GM12873 (cell line): Measurements from ENCODE around the gene TSPAN18.

Experiments
- TF ChIP-seq, protein P1 (sequence below): IDR thresholded peaks from 2 replicates; pipeline ENCODE4 v1.5.1; 2012; ENCODE audit warnings: low read depth, mild to moderate bottlenecking, moderate library complexity, low read length, control low read depth; ENCODE audit not compliant: insufficient read depth; ENCODE audit errors: missing control alignments

The TSPAN18 gene

DNA sequence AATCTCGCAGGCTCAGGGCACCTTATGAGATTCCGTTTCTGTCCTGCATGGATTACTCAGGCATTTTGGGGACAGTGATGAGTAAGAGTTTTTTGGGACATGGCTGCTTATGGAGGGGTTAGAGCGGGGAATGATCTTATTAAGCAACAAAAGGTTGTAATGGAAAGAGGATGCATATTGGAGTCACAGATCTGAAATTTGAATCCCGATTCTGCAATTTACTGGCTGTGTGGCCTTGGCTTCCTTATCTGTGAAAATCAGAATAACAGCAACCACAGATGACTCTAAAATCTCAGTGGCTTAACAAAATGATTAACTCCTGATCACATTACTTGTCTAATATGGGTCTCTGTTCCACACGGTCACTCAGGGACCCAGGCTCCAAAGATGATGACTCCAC lies 5.8 kb downstream of the TSPAN18 start:
- TF ChIP-seq, protein P1, sequence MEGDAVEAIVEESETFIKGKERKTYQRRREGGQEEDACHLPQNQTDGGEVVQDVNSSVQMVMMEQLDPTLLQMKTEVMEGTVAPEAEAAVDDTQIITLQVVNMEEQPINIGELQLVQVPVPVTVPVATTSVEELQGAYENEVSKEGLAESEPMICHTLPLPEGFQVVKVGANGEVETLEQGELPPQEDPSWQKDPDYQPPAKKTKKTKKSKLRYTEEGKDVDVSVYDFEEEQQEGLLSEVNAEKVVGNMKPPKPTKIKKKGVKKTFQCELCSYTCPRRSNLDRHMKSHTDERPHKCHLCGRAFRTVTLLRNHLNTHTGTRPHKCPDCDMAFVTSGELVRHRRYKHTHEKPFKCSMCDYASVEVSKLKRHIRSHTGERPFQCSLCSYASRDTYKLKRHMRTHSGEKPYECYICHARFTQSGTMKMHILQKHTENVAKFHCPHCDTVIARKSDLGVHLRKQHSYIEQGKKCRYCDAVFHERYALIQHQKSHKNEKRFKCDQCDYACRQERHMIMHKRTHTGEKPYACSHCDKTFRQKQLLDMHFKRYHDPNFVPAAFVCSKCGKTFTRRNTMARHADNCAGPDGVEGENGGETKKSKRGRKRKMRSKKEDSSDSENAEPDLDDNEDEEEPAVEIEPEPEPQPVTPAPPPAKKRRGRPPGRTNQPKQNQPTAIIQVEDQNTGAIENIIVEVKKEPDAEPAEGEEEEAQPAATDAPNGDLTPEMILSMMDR: no peak

DNA sequence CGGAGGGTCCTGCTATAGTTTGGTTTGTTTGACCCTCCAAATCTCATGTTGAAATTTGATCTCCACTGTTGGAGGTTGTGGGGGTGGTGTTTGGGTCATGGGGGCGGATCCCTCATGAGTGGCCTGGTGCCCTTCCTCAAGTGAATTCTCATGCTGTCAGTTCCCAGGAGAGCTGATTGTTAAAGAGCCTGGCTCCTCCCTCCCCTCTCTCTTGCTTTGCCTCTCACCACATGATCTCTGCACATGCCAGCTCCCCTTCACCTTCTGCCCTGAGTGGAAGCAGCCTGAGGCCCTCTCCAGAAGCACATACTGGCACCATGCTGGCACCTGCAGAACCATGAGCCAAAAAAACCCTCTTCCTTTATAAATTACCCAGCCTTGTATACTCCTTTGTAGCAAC lies 7.1 kb downstream of the TSPAN18 start:
- TF ChIP-seq, protein P1: no peak

DNA sequence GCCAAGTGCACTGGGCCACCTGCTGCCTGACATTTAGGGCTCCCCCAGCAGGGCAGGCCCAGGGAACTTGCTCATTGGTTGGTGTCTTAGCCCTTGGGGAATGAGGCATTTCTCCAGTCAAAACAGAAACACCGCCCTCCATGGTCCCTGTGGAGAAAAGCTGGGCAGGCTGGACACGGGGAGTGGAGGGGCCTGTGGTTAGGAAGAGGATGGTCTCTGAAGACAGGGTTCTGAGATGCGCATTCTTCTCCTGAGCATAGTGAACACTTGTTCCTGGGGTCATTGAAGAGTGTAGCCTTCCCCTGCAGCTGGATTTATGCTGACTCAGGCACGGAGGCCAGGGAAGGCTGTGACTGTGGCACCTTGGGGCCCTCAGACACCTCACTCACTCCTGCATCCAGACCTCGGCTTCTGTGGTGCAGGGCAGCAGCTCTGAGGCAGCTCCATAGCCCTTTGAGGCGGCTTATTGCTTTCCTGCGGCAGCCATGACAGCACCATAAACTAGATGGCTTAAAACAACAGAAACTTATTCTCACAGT lies 8.2 kb downstream of the TSPAN18 start:
- TF ChIP-seq, protein P1: no peak

DNA sequence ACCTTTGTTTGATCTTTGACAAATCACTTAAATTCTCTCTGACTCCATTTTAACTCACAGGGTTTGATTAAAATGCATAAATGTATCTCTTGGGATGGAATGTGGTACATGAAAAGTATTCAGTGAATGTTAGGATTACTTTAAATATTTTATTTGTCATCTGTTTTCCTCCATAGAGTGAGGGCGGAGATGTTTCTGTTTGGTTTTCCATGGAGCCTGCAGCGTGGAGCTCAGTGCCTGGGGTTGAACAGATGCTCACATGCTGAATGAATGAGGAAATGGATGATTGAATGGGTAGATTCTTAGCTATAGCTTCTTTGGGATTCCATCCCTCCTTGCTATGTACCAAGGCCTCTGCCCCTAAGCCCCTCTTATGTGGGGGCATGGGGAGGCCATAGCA lies 10.0 kb downstream of the TSPAN18 start:
- TF ChIP-seq, protein P1: no peak

DNA sequence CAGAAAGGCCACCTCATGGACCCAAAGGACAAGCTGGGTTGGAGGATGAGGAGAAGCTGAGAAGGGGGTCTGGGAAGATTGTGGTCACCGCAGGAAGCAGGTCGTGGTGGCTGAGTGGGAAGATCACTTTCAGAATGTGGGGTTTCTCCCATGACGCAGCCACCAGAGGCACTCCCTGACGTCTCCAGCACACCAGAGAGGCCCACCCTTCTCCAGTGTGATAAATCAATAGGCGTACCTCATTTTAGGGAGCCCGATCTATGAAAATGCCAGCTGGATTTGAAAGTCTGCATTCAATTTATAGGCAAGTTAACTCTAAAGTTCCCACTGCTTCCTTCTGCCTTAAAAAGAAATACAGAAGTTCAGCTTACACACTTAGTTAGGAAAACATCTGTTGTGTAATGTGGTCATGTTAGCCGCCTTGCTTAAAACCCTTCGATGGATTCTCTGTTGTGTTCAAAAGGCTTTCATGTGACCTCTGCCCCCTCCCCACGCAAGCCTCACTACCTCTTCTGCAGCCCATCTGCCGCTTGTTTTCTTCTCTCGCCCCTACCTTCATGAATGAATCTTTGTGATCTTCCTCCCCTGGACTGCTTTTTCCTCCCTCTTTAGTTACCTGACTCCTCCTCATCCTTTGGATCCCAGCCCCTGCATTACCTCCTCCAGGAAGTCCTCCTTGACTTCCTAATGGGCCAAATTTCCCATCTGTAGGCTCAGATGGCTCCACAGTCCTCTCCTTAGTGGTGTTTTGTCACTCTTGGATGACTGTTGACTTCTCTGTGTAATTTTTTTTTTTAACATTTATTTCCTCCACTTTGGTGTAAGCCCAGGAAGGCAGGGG lies 10.7 kb downstream of the TSPAN18 start:
- TF ChIP-seq, protein P1: no peak

DNA sequence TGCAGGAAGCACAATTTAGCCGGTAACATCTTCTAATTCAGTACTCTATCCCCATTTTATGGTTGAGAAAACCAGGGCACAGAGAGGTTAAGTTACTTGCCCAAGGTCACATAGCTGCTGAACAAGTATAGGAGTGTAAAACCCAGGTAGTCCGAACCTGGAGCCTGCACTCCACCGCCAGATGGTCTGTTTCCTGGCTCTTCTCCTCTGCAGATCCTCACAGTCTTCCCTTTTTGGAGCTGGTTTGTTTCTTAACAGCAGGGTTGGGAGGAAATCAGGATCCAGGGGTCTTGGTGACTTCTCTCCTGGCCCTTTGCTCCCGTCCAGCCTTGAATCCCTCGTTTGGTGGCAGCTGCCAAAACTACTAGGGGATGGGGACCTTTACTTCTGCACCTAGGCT lies 12.0 kb downstream of the TSPAN18 start:
- TF ChIP-seq, protein P1: no peak

DNA sequence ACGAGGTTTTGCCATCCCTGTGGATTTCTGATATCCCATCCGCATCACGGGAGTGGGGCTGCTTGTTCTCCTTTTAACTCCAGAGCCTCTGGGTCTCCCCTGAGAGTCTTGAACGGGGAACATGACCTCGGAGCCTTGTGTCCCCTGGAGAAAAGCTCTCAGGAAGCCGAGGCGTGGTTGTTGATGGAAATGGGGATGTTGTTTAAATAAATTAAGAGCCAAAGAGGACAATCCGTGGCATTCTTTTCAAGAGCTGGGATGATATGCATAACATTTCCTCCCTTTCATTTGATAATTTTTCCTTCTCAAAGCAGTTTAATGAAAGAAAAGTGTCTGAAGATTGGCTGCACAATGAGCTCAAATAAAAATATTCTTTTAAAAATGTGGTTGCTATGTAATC lies 14.2 kb downstream of the TSPAN18 start:
- TF ChIP-seq, protein P1: no peak
